Astrocyte (in vitro differentiated cells and primary cell): Measurements from ENCODE around the gene CD99L2.

Source experiments
- CTCF ChIP-seq: IDR thresholded peaks from 2 replicates; pipeline ENCODE4 v1.5.1; 2011; ENCODE audit warnings: low read depth, mild to moderate bottlenecking, inconsistent platforms, low read length, moderate library complexity; ENCODE audit not compliant: insufficient read depth
- EZH2 ChIP-seq: IDR thresholded peaks from 2 replicates; pipeline ENCODE4 v1.6.1; 2012; ENCODE audit warnings: mild to moderate bottlenecking, low read length, inconsistent platforms; ENCODE audit not compliant: insufficient read depth

- TF ChIP-seq CTCF (no peak), EZH2 (no peak)
Observed at GRCh38 chrX:150730719-150731118, 167.7 kb downstream of the CD99L2 start.
